GM12892 (cell line): ENCODE data around the gene POLN.

Experiments
- POLR2A ChIP-seq: IDR thresholded peaks from 2 replicates; pipeline ENCODE4 v1.6.1; 2011; ENCODE audit warnings: low read depth, low read length, control low read depth
- POLR2AphosphoS5 ChIP-seq: IDR thresholded peaks from 2 replicates; pipeline ENCODE4 v1.6.1; 2011; ENCODE audit warnings: low read depth, low read length, control low read depth
- TAF1 ChIP-seq: IDR thresholded peaks from 2 replicates; pipeline ENCODE4 v1.6.1; 2011; ENCODE audit warnings: low read depth, mild to moderate bottlenecking, control low read depth, low read length, borderline replicate concordance

DNA sequence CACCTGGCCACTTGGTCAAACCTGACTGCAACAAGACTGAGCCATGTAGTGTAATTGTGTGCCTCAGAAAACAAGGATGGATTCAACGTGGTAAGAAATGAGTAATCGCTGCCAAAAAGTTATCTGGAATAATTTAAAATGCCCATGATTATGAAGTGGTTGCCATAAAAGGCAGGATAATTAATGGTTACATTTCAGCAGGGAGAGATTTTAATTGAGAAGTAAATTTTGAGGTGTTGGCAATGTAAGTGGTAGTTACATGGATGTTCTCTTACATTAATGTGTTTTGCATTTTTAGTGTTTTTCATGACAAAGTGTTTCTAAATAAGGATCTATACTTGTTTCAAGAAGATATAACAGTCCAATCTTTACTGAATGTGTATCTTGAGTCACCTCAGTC lies 15.7 kb downstream of the POLN start:
- TF ChIP-seq POLR2A: no peak
- no peak for TF ChIP-seq POLR2AphosphoS5
- TF ChIP-seq TAF1: no peak
